HL-60 (cell line): ENCODE measurements around the gene DTNBP1.
A peak's percentile ranks its signal among the peaks of the same experiment; 100 is the strongest.

ENCODE experiments used
- DNase-seq, 2 experiments: peaks; one replicate each; pipeline ENCODE4 v3.0.0-alpha.2; 2010 to 2020; ENCODE audit warnings: low read depth in 1 of 2, low spot score in 1 of 2
- H3K27ac ChIP-seq: fragments of 250-450 bp; sonication (Bioruptor Pico); replicated peaks from 2 replicates; pipeline ENCODE4 v1.5.1; 2020; ENCODE audit warnings: mild to moderate bottlenecking, moderate library complexity
- H3K27me3 ChIP-seq: fragments of 250-450 bp; sonication (Bioruptor Pico); 2 replicates; pipeline ENCODE4 v1.5.1; 2021; ENCODE audit warnings: mild to moderate bottlenecking, moderate library complexity; ENCODE audit not compliant: insufficient read depth, poor library complexity, severe bottlenecking
- H3K4me3 ChIP-seq: replicated peaks from 2 replicates; pipeline ENCODE4 v1.5.1; 2011; ENCODE audit warnings: mild to moderate bottlenecking, control low read depth, low read length; ENCODE audit not compliant: insufficient read depth
- CTCF ChIP-seq: IDR thresholded peaks from one replicate; pipeline ENCODE4 v1.5.1; 2011; ENCODE audit warnings: low read length, control low read depth, inconsistent platforms; ENCODE audit not compliant: insufficient read depth
- GABPA ChIP-seq: IDR thresholded peaks from 2 replicates; pipeline ENCODE4 v1.6.1; 2012; ENCODE audit warnings: low read depth
- POLR2AphosphoS5 ChIP-seq: IDR thresholded peaks from 2 replicates; pipeline ENCODE4 v1.6.1; 2012; ENCODE audit warnings: low read depth
- REST ChIP-seq: IDR thresholded peaks from 2 replicates; pipeline ENCODE4 v1.6.1; 2012; ENCODE audit warnings: low read depth; ENCODE audit not compliant: insufficient replicate concordance
- SPI1 ChIP-seq: IDR thresholded peaks from 2 replicates; pipeline ENCODE4 v1.6.1; 2012; ENCODE audit warnings: low read depth, mild to moderate bottlenecking, borderline replicate concordance

Gene DTNBP1

GRCh38 chr6:15691250-15691869 lies 28.5 kb upstream of the DTNBP1 start:
- Histone ChIP-seq H3K27ac (no peak overlapping the region), H3K4me3 (no peak overlapping the region)

GRCh38 chr6:15690510-15690909 lies 27.7 kb upstream of the DTNBP1 start:
- no peaks in the 10 kb centered on the region for H3K27me3 ChIP-seq
- TF ChIP-seq SPI1 (no peak), GABPA (no peak), POLR2AphosphoS5 (no peak), CTCF (no peak), REST (no peak)
- no peak for DNase-seq

More at GRCh38 chr6:15691250-15691869, 28.5 kb upstream of the DTNBP1 start:
- TF ChIP-seq SPI1, result no peak
- TF ChIP-seq CTCF, result peak; percentile 99
- no peak for TF ChIP-seq POLR2AphosphoS5
- H3K27me3 ChIP-seq, result no peaks in the 10 kb centered on the region
- peak; percentile 62 to 82 for DNase-seq

GRCh38 chr6:15689586-15690482 lies 27.0 kb upstream of the DTNBP1 start:
- TF ChIP-seq GABPA, result no peak
- no peak for TF ChIP-seq CTCF
- H3K27me3 ChIP-seq, result no peaks in the 10 kb centered on the region
- H3K27ac ChIP-seq, result no peak overlapping the region
- no peak overlapping the region for H3K4me3 ChIP-seq
- DNase-seq, result no peak

More at GRCh38 chr6:15690510-15690909, 27.7 kb upstream of the DTNBP1 start:
- Histone ChIP-seq H3K27ac (no peak overlapping the region), H3K4me3 (no peak overlapping the region)

- Histone ChIP-seq H3K4me3 (no peak overlapping the region), H3K27me3 (no peaks in the 10 kb centered on the region), H3K27ac (no peak overlapping the region)
- DNase-seq, result no peak
- TF ChIP-seq REST (no peak), CTCF (no peak), POLR2AphosphoS5 (no peak), GABPA (no peak), SPI1 (no peak)
These were observed 22.8 kb upstream of the DTNBP1 start for GRCh38 chr6:15685619-15686018.
